Osteoblast (primary cell): ENCODE results near the gene NUDCD2. TPM values are rescaled to one million over a fixed set of nuclear protein-coding genes. Genes with fewer than 3 reads are reported as not detected.

ENCODE experiments used
- DNase-seq: peaks from one replicate; pipeline ENCODE4 v3.0.0; 2011; ENCODE audit warnings: low spot score, mixed read lengths; ENCODE audit not compliant: insufficient read length; ENCODE audit errors: missing footprints
- H2AFZ ChIP-seq: 2 replicates; pipeline ENCODE4 v1.6.0; 2011; ENCODE audit warnings: mild to moderate bottlenecking, low read length
- H3K27ac ChIP-seq: 2 replicates; pipeline ENCODE4 v1.5.1; 2011; ENCODE audit warnings: mild to moderate bottlenecking, low read depth, low read length, moderate library complexity
- H3K27me3 ChIP-seq: 2 replicates; pipeline ENCODE4 v1.6.0; 2012; ENCODE audit warnings: mild to moderate bottlenecking, control low read depth, inconsistent platforms, low read length, moderate library complexity; ENCODE audit not compliant: insufficient read depth
- H3K36me3 ChIP-seq: 2 replicates; pipeline ENCODE4 v1.5.1; 2011; ENCODE audit warnings: mild to moderate bottlenecking, low read length, control low read depth, moderate library complexity; ENCODE audit not compliant: insufficient read depth
- H3K4me1 ChIP-seq: 2 replicates; pipeline ENCODE4 v1.5.1; 2011; ENCODE audit warnings: mild to moderate bottlenecking, low read length, control low read depth, moderate library complexity; ENCODE audit not compliant: insufficient read depth
- H3K4me2 ChIP-seq: 2 replicates; pipeline ENCODE4 v1.6.0; 2011; ENCODE audit warnings: mild to moderate bottlenecking, low read length; ENCODE audit not compliant: insufficient read depth
- H3K4me3 ChIP-seq: fragments of 200-600 bp; sonication (generic); 3 replicates; pipeline ENCODE4 v1.5.1; 2012; ENCODE audit warnings: mild to moderate bottlenecking, low read length, inconsistent platforms; ENCODE audit not compliant: insufficient read depth
- H3K79me2 ChIP-seq: 2 replicates; pipeline ENCODE4 v1.6.0; 2012; ENCODE audit warnings: mild to moderate bottlenecking, low read length, control low read depth, inconsistent platforms; ENCODE audit not compliant: insufficient read depth
- H3K9me3 ChIP-seq: 2 replicates; pipeline ENCODE4 v1.5.1; 2011; ENCODE audit warnings: low read depth, low read length, control low read depth
- H4K20me1 ChIP-seq: 2 replicates; pipeline ENCODE4 v1.6.0; 2012; ENCODE audit warnings: mild to moderate bottlenecking, low read length, control low read depth; ENCODE audit not compliant: insufficient read depth
- CTCF ChIP-seq: IDR thresholded peaks from 2 replicates; pipeline ENCODE4 v1.5.1; 2011; ENCODE audit warnings: mild to moderate bottlenecking, low read depth, low read length, moderate library complexity; ENCODE audit errors: extremely low read depth
- total RNA-seq: library from RNA; depleted of rRNA; stranded (reverse); fragments of >200 nt; gene quantifications from 2 replicates; pipeline ENCODE4 v1.2.3, GENCODE V29; 2012

Gene NUDCD2
- total RNA-seq, 1 donor: 7.2 TPM

- Histone ChIP-seq H3K4me2 (peak overlapping the region; percentile 96), H3K36me3 (no peaks in the 10 kb centered on the region), H4K20me1 (no peaks in the 10 kb centered on the region), H2AFZ (peak overlapping the region; percentile 54), H3K79me2 (peaks cover 35% of the 10 kb centered on the region), H3K4me3 (no peak overlapping the region), H3K27me3 (no peaks in the 10 kb centered on the region), H3K9me3 (no peaks in the 10 kb centered on the region), H3K27ac (peak overlapping the region; percentile 81), H3K4me1 (peaks cover 37% of the 10 kb centered on the region)
- DNase-seq: no peak
- no peak for TF ChIP-seq CTCF
Observed at GRCh38 chr5:163463063-163463435, 3.1 kb upstream of the NUDCD2 start.

GRCh38 chr5:163460562-163461171 lies 765 bp upstream of the NUDCD2 start, which contains the start of gene HMMR:
TSS of gene HMMR (plus strand) at chr5:163460632. CDS start at chr5:163460693, 61 bp downstream.
- Histone ChIP-seq H4K20me1 (no peaks in the 10 kb centered on the region), H3K36me3 (peaks cover 3% of the 10 kb centered on the region), H2AFZ (peak within 1 kb of the TSS; percentile 99), H3K9me3 (no peaks in the 10 kb centered on the region), H3K4me1 (peaks cover 37% of the 10 kb centered on the region), H3K4me2 (peak within 1 kb of the TSS; percentile 98), H3K27me3 (no peaks in the 10 kb centered on the region), H3K27ac (peak within 1 kb of the TSS; percentile 99), H3K79me2 (peaks cover 39% of the 10 kb centered on the region), H3K4me3 (peak within 1 kb of the TSS; percentile 88)
- TF ChIP-seq CTCF: no peak
- peak; percentile 31 for DNase-seq

GRCh38 chr5:163459462-163459818 lies 462 bp downstream of the NUDCD2 start:
- peak overlapping the region; percentile 98 for H3K4me2 ChIP-seq
- no peaks in the 10 kb centered on the region for H3K9me3 ChIP-seq
- peak overlapping the region; percentile 99 for H2AFZ ChIP-seq
- peaks cover 37% of the 10 kb centered on the region for H3K4me1 ChIP-seq
- H3K27me3 ChIP-seq: no peaks in the 10 kb centered on the region
- DNase-seq: peak; percentile 46
- no peak for TF ChIP-seq CTCF
- peak overlapping the region; percentile 88 for H3K4me3 ChIP-seq
- H3K36me3 ChIP-seq: peaks cover 11% of the 10 kb centered on the region
- H3K27ac ChIP-seq: peak overlapping the region; percentile 99
- peaks cover 34% of the 10 kb centered on the region for H3K79me2 ChIP-seq
- H4K20me1 ChIP-seq: no peaks in the 10 kb centered on the region

GRCh38 chr5:163458778-163459385 lies 1.0 kb downstream of the NUDCD2 start:
- H4K20me1 ChIP-seq: no peaks in the 10 kb centered on the region
- H3K9me3 ChIP-seq: no peaks in the 10 kb centered on the region
- DNase-seq: no peak
- no peaks in the 10 kb centered on the region for H3K27me3 ChIP-seq
- H3K79me2 ChIP-seq: peaks cover 29% of the 10 kb centered on the region
- peak overlapping the region; percentile 99 for H3K27ac ChIP-seq
- H3K4me2 ChIP-seq: peak overlapping the region; percentile 98
- peak overlapping the region; percentile 99 for H2AFZ ChIP-seq
- no peak for TF ChIP-seq CTCF
- peaks cover 37% of the 10 kb centered on the region for H3K4me1 ChIP-seq
- peaks cover 12% of the 10 kb centered on the region for H3K36me3 ChIP-seq
- H3K4me3 ChIP-seq: peak overlapping the region; percentile 88
